ENCODE results near the gene ERVV-1. TPM values are rescaled to one million over a fixed set of nuclear protein-coding genes. Genes with fewer than 3 reads are reported as not detected.

ERVV-1 gene
- total RNA-seq, 2 experiments from 2014 or later = not detected

- H3K4me1 ChIP-seq (ENCODE audit: insufficient read depth, low read length, poor library complexity, severe bottlenecking) = no peaks in the 10 kb centered on the region
- no peak overlapping the region for H3K4me3 ChIP-seq (ENCODE audit: low read depth, low read length, poor library complexity, severe bottlenecking)
- H3K36me3 ChIP-seq (ENCODE audit: insufficient read depth, low read length) = no peaks in the 10 kb centered on the region
- no peak for DNase-seq (ENCODE audit: low spot score)
- TF ChIP-seq EZH2phosphoT487 (IDR thresholded peaks at IDR 0.05; ENCODE audit: borderline replicate concordance, low read depth, low read length) = no peak
- no peak for TF ChIP-seq CTCF (conservative IDR thresholded peaks at IDR 0.05; ENCODE audit: low read length)
- H3K4me2 ChIP-seq (ENCODE audit: low read length) = no peak overlapping the region
- POLR2A ChIA-PET = no interaction called here
- intact Hi-C loops (cut with micrococcal nuclease; ENCODE audit: unreplicated experiment) = no loop called here
- BruUV-seq (replicated peaks) = no TSS peak
- no peak overlapping the region for H2AFZ ChIP-seq (ENCODE audit: low read length)
- H3K27ac ChIP-seq (ENCODE audit: low read depth, low read length, poor library complexity, severe bottlenecking) = no peak overlapping the region
- H3K9me2 ChIP-seq (ENCODE audit: insufficient read depth, low read length) = no peaks in the 10 kb centered on the region
- no peaks in the 10 kb centered on the region for H4K20me1 ChIP-seq (ENCODE audit: insufficient read depth, low read length)
- H3K79me2 ChIP-seq (ENCODE audit: insufficient read depth, low read depth, low read length) = no peaks in the 10 kb centered on the region
- H3K9me3 ChIP-seq (ENCODE audit: low read length) = no peaks in the 10 kb centered on the region
- CTCF ChIA-PET (ENCODE audit: unreplicated experiment) = no interaction called here
Measured at GRCh38 chr19:53055117-53055516, 41.4 kb downstream of the ERVV-1 start.

DNA sequence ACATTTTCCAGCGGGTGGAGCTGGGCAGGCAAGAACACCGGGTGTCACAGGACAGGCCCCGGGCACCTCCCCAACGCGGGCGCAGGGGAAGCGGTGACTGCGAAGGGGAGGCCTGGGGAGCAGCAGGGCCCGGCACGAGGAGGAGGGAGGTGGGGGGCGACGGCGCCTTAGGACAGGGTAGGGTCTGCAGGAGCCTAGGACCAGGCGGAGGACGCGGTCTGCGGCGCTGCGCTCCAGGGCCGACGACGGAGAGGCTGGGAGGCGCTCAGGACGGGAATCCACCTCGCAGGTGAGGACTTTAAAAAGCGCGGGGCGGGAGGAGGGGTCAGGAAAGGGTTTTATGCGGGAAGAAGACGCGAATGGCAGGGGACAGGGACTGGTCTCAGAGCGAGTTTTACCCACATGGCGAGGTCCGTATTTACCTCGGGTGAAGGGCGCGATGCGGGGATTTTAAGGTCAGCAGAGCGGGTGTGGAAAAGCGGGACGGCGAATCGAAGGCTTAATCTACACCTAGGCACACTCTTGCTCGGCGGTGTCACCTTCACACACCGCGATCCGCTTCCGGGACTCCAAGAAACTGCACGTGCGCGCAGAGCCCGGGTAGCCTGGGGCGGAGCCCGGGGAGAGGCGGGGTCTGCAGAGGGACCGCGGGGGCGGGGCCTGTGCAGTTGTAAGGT, 44.3 kb downstream of the ERVV-1 start:
- Histone ChIP-seq H2AFZ (ENCODE audit: low read length) (no peak overlapping the region), H3K9me3 (ENCODE audit: low read length) (no peaks in the 10 kb centered on the region), H3K9me2 (ENCODE audit: insufficient read depth, low read length) (no peaks in the 10 kb centered on the region), H3K27ac (ENCODE audit: low read depth, low read length, poor library complexity, severe bottlenecking) (no peak overlapping the region), H3K4me1 (ENCODE audit: insufficient read depth, low read length, poor library complexity, severe bottlenecking) (no peaks in the 10 kb centered on the region), H3K36me3 (ENCODE audit: insufficient read depth, low read length) (no peaks in the 10 kb centered on the region), H3K4me3 (ENCODE audit: low read depth, low read length, poor library complexity, severe bottlenecking) (no peak overlapping the region), H3K79me2 (ENCODE audit: insufficient read depth, low read depth, low read length) (no peaks in the 10 kb centered on the region), H4K20me1 (ENCODE audit: insufficient read depth, low read length) (no peaks in the 10 kb centered on the region), H3K4me2 (ENCODE audit: low read length) (no peak overlapping the region)
- no TSS peak for BruUV-seq (replicated peaks)
- ChIA-PET CTCF (ENCODE audit: unreplicated experiment) (no interaction called here), POLR2A (no interaction called here)
- intact Hi-C loops (cut with micrococcal nuclease; ENCODE audit: unreplicated experiment) = no loop called here
- no peak for DNase-seq (ENCODE audit: low spot score)
- TF ChIP-seq CTCF (conservative IDR thresholded peaks at IDR 0.05; ENCODE audit: low read length) (no peak), EZH2phosphoT487 (IDR thresholded peaks at IDR 0.05; ENCODE audit: borderline replicate concordance, low read depth, low read length) (no peak)

Other genes with a start within 250 kb of the ERVV-1 start
- 2.8 and 4.6 TPM in 2 replicates for gene ZNF600, start 227.1 kb upstream of the ERVV-1 start, total RNA-seq (2014; rRNA removed; shearing (Covaris generic))
- 8.5 and 10.7 TPM in 2 replicates for gene ZNF600, start 227.1 kb upstream of the ERVV-1 start, total RNA-seq (2022)
- gene ZNF28, start 192.3 kb upstream of the ERVV-1 start, total RNA-seq (2014; rRNA removed; shearing (Covaris generic)) = 17.9 and 21.1 TPM in 2 replicates
- gene ZNF28, start 192.3 kb upstream of the ERVV-1 start, total RNA-seq (2022) = 15.7 and 19.1 TPM in 2 replicates
- 19.7 and 27.0 TPM in 2 replicates for gene ZNF468, start 156.3 kb upstream of the ERVV-1 start, total RNA-seq (2014; rRNA removed; shearing (Covaris generic))
- gene ZNF468, start 156.3 kb upstream of the ERVV-1 start, total RNA-seq (2022) = 21.3 and 23.0 TPM in 2 replicates
- 8.0 and 13.5 TPM in 2 replicates for gene ZNF320, start 116.3 kb upstream of the ERVV-1 start, total RNA-seq (2014; rRNA removed; shearing (Covaris generic))
- 16.1 and 16.9 TPM in 2 replicates for gene ZNF320, start 116.3 kb upstream of the ERVV-1 start, total RNA-seq (2022)
- gene ZNF888, start 90.5 kb upstream of the ERVV-1 start, total RNA-seq (2014; rRNA removed; shearing (Covaris generic)) = 7.4 and 8.5 TPM in 2 replicates
- 9.0 and 11.3 TPM in 2 replicates for gene ZNF888, start 90.5 kb upstream of the ERVV-1 start, total RNA-seq (2022)
- 5.8 and 8.8 TPM in 2 replicates for gene ZNF816, start 51.0 kb upstream of the ERVV-1 start, total RNA-seq (2014; rRNA removed; shearing (Covaris generic))
- 8.6 and 10.5 TPM in 2 replicates for gene ZNF816, start 51.0 kb upstream of the ERVV-1 start, total RNA-seq (2022)
- gene ERVV-2, start 30.8 kb downstream of the ERVV-1 start, total RNA-seq (2014; rRNA removed; shearing (Covaris generic)) = not detected in 2 replicates
- gene ERVV-2, start 30.8 kb downstream of the ERVV-1 start, total RNA-seq (2022) = not detected in 2 replicates
- gene ZNF160, start 89.5 kb downstream of the ERVV-1 start, total RNA-seq (2014; rRNA removed; shearing (Covaris generic)) = 18.8 and 19.7 TPM in 2 replicates
- 35.5 and 40.4 TPM in 2 replicates for gene ZNF160, start 89.5 kb downstream of the ERVV-1 start, total RNA-seq (2022)
- 0.18 and 0.63 TPM in 2 replicates for gene ZNF415, start 119.0 kb downstream of the ERVV-1 start, total RNA-seq (2014; rRNA removed; shearing (Covaris generic))
- 0.51 and 0.89 TPM in 2 replicates for gene ZNF415, start 119.0 kb downstream of the ERVV-1 start, total RNA-seq (2022)
- 11.6 and 11.8 TPM in 2 replicates for gene ZNF347, start 145.1 kb downstream of the ERVV-1 start, total RNA-seq (2014; rRNA removed; shearing (Covaris generic))
- 13.9 and 15.6 TPM in 2 replicates for gene ZNF347, start 145.1 kb downstream of the ERVV-1 start, total RNA-seq (2022)
- 3.3 and 12.2 TPM in 2 replicates for gene ZNF665, start 179.4 kb downstream of the ERVV-1 start, total RNA-seq (2014; rRNA removed; shearing (Covaris generic))
- 9.8 and 12.2 TPM in 2 replicates for gene ZNF665, start 179.4 kb downstream of the ERVV-1 start, total RNA-seq (2022)
- gene ZNF677, start 241.0 kb downstream of the ERVV-1 start, total RNA-seq (2014; rRNA removed; shearing (Covaris generic)) = not detected in 2 replicates
- gene ZNF677, start 241.0 kb downstream of the ERVV-1 start, total RNA-seq (2022) = not detected in 2 replicates
- gene VN1R2, start 244.4 kb downstream of the ERVV-1 start, total RNA-seq (2014; rRNA removed; shearing (Covaris generic)) = not detected in 2 replicates
- not detected in 2 replicates for gene VN1R2, start 244.4 kb downstream of the ERVV-1 start, total RNA-seq (2022)